Hepatocyte (in vitro differentiated cells): ENCODE data around the gene KIFC3.

Source experiments
- CTCF ChIP-seq: fragments of 200-600 bp; sonication (generic); IDR thresholded peaks from 2 replicates; pipeline ENCODE4 v1.5.1; 2016; ENCODE audit warnings: antibody characterized with exemption, mild to moderate bottlenecking; ENCODE audit not compliant: poor library complexity
- EZH2 ChIP-seq: fragments of 200-600 bp; sonication (generic); IDR thresholded peaks from 2 replicates; pipeline ENCODE4 v1.6.1; 2016; ENCODE audit warnings: antibody characterized with exemption, mild to moderate bottlenecking, borderline replicate concordance
- EZH2phosphoT487 ChIP-seq: fragments of 200-600 bp; sonication (generic); IDR thresholded peaks from one replicate; pipeline ENCODE4 v1.6.1; 2018; ENCODE audit warnings: antibody characterized with exemption, mild to moderate bottlenecking, low read depth, moderate library complexity; ENCODE audit not compliant: unreplicated experiment, severe bottlenecking

- TF ChIP-seq CTCF: no peak
- TF ChIP-seq EZH2: no peak
- no peak for TF ChIP-seq EZH2phosphoT487
Measured at GRCh38 chr16:57821149-57821971, 19.1 kb upstream of the KIFC3 start.
